Hippocampal formation (tissue), 2 donors: Measurements from ENCODE around the gene EMP2.
"Not testable (repeated sequence)": the region's sequence is repeated elsewhere in the genome, so short reads cannot be mapped to it uniquely, and the experiment has no call there.

ENCODE experiments used
- DNase-seq, 2 donors: peaks; one replicate each; lab custom pipeline; 2025; lab: John Stamatoyannopoulos, UW

Gene EMP2

DNA sequence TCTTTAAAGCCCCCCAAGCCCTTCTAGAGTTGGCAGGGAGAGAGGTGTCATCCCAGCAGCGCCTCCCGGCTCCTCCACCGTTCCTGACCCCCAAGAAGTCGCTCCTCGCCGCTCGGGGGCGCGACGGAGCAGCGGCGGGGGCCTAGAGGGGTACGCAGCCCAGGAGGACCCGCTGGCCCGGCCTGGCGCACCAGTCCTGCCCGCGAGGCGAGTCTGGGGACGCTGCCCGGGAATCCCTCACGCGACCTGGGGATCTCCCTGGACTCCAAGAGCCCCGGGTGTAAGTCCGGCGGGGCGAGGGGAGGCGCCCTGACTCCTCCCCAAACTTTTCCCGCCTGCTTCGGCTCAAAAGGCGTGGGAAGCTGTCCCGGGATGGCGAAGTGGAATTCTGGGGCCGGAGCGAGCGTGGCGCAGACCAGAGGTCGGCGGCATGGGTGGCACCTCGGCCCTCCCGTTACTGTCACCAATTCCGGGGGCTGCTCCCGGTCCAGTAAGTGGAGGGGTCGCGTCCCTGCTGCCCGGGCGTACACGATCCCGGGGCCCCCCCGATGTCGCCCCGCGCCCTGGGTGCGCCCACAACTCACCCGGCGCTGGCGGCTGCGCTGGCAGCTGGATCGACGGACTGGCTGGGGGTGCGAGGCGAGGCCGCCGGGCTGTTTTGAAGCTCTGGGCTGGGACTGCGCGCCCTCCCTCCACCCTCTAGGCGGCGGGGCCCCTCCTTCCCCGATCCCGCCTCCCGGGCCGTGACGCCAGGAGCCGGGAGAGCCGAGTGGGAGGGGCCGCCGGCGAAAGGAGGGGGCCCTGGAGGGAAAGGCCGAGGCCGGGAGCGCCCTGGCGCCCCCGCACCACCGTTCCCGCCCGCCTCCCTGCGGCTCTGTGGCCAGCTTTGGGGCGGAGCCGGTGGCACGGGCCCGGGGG is at the start of gene EMP2:
EMP2 (minus strand) TSS at position 634 of the 918 bp plus-strand sequence. CDS start 32,981 bp downstream, outside the sequence.
- peak; percentile 9 to 10 for DNase-seq

DNA sequence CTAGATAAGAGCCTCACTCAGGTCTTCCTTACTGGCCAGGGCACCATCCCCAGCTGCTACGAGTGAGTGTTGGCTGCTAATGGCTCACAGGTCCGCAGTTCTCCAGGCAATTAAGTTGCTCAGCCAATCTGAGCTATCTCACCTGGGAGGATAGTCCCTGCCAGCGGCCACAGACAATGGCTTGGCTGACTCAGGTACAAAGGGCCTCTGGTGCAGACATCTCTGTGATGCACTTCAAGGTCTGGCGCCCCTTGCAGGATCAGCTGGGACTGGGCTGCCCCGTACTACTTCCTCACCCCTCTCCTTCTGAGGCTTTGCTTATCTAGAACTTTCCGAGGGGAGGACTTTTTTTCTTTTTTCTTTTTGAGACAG is 49.2 kb upstream of the EMP2 start:
- DNase-seq, result no peak

DNA sequence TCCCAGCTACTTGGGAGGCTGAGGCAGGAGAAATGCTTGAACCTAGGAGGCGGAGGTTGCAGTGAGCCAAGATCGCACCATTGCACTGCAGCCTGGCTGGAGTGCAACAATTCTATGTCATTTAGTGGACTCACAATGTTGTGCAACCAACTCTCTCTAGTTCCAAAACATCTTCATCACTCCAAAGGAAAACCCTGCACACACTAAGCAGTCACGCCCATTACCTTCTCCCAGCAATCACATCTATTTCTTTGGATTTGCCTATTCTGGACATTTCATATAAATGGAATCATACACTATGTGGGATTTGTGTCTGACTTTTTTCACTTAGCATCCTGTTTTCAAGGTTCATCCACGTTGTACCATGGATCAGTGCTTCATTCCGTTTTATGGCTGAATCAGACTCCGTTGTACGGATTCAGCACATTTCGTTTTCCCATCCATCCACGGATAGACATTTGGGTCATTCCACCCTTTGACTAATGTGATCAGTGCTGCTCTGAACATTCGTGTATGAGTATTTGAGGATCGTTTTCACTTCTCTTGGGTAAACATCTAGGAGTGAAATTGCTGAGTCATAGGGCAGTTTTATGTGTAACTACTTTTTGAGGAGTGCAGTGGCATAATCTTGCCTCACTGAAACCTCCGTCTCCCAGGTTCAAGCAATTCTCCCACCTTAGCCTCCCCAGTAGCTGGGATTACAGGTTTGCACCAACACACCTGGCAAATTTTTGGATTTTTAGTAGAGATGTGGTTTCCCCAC is 45.4 kb upstream of the EMP2 start:
- DNase-seq, result no peak

GRCh38 chr16:10624527-10624926 is 44.1 kb upstream of the EMP2 start:
- no peak for DNase-seq

- DNase-seq, result no peak
Measured at GRCh38 chr16:10623059-10623458, 42.7 kb upstream of the EMP2 start.

DNA sequence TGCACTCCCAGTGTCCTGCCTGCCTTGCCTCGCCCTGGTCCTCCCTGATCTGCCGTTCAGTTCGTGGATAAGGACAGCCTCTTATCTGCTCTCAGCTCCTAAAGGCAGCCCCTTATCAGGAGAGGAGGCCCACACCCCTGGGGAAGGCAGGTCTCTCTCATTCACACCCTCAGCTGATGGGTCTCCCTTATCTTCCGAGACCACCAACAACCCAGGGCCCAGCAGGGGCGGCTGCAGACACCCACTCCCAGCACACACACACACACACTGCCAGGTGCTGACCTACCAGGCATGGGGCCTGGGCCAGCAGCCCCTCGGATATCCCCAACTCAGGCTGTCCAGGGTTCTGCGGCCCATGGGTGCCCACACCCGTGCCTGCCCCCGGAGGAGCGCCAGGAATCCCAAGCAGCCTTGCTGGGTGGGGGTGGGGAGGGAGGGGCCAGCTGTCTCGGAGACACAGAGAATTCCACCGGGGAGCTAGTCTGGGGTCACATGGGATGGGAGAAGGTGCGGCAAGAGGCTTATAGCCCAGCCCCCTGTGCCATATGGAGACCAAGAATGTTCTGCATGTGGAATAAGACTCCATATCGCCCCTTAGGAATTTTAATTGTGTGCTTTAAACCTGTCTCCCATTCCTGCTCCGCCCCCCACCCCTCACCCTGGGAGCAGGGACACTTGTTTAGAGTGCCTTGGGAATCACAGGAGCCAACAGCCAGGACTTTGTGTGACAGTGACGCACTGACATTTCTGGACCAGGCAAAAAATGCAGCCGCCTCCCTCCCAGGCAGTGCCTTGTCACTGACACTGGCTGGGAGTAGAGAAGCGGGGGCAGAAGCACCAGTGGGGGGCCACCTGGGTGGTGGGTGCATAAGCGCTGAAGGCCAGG is 41.9 kb upstream of the EMP2 start:
- DNase-seq, result no peak

- DNase-seq, result not testable (repeated sequence)
Measured at GRCh38 chr16:10621216-10621949, 41.0 kb upstream of the EMP2 start.

DNA sequence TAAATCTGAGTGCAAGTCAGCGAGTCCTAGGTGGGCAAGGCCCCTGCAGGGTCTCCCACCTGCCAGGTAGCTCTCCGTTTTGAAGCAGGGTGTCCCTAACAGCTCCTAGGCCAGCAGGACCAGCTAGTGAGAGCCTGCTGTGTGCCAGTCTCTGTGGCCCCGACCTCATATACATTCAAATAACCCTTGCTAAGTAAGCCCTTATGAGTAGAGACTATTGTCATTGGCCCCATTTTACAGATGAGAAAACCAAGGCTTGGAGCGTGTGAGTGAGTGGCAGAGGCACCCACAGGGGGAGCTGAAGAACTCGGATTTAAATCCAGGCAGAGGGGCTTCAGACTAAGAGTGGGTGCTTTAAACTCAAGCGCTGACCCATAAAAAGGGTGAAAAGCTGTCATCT is 39.7 kb upstream of the EMP2 start:
- no peak for DNase-seq

- DNase-seq, result peak in 1 of 2 donors; percentile 2
Measured at GRCh38 chr16:10619271-10619849, 39.0 kb upstream of the EMP2 start.

- no peak for DNase-seq
Measured at GRCh38 chr16:10618710-10619209, 38.4 kb upstream of the EMP2 start.

- DNase-seq, result no peak
Measured at GRCh38 chr16:10617662-10618420, 37.4 kb upstream of the EMP2 start.

DNA sequence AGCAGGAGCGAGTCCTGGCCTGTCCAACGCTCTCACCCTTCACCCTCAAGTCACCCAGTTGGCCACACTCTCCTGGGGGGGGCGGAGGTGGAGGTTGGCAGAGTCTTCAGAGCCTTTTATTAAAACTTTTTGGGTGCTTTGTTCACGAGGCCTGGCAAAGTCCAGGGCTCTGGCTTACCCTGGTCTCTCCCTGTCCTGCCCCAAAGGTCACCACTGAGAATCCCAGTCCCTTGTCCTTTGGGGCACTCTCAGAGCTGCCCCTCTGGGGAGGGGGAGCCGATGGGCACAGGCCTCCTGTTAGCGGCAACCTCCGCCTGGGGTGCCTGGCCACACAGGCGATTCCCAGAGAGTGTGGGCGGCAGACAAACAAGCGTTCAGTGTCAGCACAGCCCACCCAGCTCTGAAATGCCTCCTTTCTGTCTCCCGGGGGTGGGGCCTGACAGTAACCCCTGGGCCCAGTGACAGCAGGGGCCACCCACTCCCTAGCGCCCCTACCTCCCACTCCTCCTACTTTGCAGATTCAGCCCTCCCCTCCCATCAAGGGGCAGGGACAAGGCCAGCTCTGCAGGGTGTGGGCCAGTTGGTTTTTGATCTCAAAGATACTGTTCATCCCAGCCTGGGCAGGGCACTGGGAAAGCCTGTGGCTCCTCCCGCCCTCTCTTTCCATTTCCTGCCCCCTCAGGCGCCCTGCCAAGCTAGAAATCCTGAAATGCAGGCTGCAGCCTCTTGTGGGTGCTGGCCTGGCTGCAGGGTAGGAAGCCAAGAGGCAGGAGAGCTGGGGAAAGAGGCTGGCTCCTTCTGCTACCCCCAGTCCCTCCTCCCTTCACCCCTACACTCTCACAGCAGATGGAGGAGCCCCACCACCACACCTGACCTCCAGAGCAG is 36.6 kb upstream of the EMP2 start:
- DNase-seq, result no peak

DNA sequence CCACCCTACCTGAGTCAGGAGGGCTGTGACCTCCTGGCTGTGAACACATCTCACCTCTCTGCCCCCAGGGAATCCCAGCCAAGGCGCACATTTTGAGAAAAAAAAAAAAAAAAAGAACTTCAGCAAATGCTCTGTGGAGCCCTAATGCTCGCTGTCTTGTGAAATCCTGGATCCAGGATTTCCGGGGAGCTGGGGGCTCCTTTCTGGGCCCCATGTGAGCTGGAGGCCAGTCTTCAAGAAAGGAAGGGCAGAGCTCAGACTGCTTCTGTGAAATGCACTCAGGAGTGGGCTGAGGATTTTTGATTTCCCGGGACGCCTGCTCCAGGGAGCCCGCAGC is 36.0 kb upstream of the EMP2 start:
- DNase-seq, result no peak

- no peak for DNase-seq
Measured at GRCh38 chr16:10614685-10615084, 34.3 kb upstream of the EMP2 start.

DNA sequence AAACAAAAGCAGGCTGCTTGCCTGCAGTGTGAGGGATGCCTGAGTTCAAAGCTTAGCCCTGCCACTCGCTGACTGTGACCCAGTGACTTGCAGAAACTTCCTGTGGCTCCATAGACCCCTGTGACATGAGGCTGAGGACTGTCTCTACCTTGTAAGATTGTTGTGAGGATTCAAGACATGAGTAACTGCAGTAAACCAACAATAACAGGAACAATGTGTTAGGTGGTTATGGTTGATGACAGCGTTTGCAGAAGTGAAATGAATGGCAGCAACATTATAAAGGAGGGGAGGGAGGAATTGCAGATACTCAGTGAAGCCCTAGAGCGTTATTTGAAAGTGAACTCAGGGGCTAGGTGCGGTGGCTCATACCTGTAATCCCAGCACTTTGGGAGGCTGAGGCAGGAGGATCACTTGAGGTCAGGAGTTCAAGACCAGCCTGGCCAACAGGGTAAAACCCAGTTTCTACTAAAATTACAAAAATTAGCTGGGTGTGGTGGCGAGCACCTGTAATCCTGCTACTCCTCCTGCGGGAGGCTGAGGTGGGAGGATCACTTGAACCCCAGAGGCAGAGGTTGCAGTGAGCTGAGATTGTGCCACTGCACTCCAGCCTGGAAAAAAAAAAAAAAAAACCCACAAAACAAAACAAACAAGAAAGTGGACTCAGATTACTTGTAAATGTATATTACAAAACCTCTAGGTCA is 33.5 kb upstream of the EMP2 start:
- no peak for DNase-seq

- DNase-seq, result peak in 1 of 2 donors; percentile 7
Measured at GRCh38 chr16:10612649-10613179, 32.3 kb upstream of the EMP2 start.

DNA sequence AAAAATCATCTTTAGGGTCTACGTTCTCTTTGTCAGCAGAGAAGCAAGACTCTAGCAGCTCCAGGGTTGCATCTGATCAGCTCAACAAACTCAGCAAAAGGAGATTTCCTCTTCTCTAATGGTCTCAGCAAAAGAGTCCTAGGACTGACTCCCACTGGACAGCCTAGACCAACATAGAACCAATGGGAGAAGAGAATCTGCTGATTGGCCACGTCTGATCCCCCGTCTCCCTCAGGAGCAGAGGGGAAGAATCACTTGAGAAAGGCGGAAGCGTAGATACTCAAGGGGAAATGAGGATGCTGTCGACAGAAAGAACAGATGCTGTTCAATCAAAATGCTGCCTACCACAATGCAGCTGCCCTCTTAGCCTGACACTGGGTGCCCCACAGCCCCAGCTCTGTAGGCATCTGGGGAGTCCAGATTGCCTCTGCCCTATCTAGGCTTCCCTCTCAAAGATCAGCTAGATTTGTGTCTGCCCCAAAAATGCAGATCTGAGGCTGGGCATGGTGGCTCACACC is 31.5 kb upstream of the EMP2 start:
- no peak for DNase-seq
